Measurements from ENCODE around the gene UBA3. TPM values are rescaled to one million over a fixed set of nuclear protein-coding genes. Genes with fewer than 3 reads are reported as not detected.

The UBA3 gene
- polyA plus RNA-seq (2011; rRNA removed) (81.1 and 111 TPM in 2 replicates), polyA minus RNA-seq (2011; rRNA and poly(A)+ RNA removed) (36.0 and 42.9 TPM in 2 replicates)

DNA sequence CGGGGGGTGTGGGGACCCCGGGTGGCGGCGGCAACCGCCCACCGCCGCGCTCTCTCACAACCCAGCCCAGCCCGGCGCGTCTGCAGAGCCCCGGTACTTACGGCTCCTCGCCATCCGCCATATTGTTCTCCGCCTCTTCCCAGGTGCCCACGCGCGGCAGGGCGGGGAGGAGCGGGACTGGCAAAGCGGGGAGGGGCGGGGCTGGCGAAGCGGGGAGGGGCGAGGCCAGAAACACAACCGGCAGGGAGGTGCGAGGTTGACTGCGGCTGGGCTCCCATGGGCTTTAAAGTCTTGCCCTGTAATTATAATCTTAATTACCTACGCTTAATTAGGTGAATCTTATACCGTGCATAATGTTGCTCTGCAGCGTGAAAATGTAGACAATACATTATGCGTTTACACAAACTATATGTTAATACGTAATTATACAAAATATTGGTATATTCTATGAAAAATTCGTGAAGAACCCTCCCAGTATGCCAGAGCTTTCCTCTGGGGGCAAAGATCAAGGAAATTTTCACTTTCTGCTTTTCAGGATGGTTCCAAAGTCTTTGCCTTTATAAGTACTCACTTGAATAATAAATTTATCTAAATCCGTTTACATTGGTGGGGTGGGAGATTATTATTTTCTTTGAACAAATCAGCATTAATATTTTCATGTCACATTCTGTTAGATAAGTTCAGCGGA is at the start of gene UBA3:
Gene UBA3, minus strand, starts transcription at position 133 of the 688 bp plus-strand sequence. Its CDS starts 12 bp downstream, at position 121.
- no peak within 1 kb of the TSS for H3K27ac ChIP-seq (ENCODE audit: low read depth, low read length)
- CTCF ChIA-PET: no interaction called here
- H3K27me3 ChIP-seq (ENCODE audit: control insufficient read depth, insufficient read depth, low read length): no peaks in the 10 kb centered on the region
- POLR2A ChIA-PET: no interaction called here
- no peaks in the 10 kb centered on the region for H3K9me3 ChIP-seq (ENCODE audit: control insufficient read depth, insufficient read depth, low read length)
- DNase-seq (ENCODE audit: low read depth, low spot score): no peak
- H3K4me3 ChIP-seq (ENCODE audit: low read depth, low read length): peak within 1 kb of the TSS; percentile 82
- TF ChIP-seq, protein P1, sequence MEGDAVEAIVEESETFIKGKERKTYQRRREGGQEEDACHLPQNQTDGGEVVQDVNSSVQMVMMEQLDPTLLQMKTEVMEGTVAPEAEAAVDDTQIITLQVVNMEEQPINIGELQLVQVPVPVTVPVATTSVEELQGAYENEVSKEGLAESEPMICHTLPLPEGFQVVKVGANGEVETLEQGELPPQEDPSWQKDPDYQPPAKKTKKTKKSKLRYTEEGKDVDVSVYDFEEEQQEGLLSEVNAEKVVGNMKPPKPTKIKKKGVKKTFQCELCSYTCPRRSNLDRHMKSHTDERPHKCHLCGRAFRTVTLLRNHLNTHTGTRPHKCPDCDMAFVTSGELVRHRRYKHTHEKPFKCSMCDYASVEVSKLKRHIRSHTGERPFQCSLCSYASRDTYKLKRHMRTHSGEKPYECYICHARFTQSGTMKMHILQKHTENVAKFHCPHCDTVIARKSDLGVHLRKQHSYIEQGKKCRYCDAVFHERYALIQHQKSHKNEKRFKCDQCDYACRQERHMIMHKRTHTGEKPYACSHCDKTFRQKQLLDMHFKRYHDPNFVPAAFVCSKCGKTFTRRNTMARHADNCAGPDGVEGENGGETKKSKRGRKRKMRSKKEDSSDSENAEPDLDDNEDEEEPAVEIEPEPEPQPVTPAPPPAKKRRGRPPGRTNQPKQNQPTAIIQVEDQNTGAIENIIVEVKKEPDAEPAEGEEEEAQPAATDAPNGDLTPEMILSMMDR (IDR thresholded peaks at IDR 0.05; ENCODE audit: low read depth, low read length): no peak

- Histone ChIP-seq H3K27ac (ENCODE audit: low read depth, low read length) (no peak overlapping the region), H3K9me3 (ENCODE audit: control insufficient read depth, insufficient read depth, low read length) (no peaks in the 10 kb centered on the region), H3K4me3 (ENCODE audit: low read depth, low read length) (no peak overlapping the region), H3K27me3 (ENCODE audit: control insufficient read depth, insufficient read depth, low read length) (peaks cover 2% of the 10 kb centered on the region)
- no peak for DNase-seq (ENCODE audit: low read depth, low spot score)
- TF ChIP-seq, protein P1 (IDR thresholded peaks at IDR 0.05; ENCODE audit: low read depth, low read length): no peak
- CTCF ChIA-PET: interaction anchor here (1.3 kb wide), 1 partner anchor 9 kb away, joined by 13 read pairs; no protein-coding TSS in a partner anchor
- POLR2A ChIA-PET: no interaction called here
Measured at GRCh38 chr3:69129531-69129930, 49.4 kb upstream of the UBA3 start.

DNA sequence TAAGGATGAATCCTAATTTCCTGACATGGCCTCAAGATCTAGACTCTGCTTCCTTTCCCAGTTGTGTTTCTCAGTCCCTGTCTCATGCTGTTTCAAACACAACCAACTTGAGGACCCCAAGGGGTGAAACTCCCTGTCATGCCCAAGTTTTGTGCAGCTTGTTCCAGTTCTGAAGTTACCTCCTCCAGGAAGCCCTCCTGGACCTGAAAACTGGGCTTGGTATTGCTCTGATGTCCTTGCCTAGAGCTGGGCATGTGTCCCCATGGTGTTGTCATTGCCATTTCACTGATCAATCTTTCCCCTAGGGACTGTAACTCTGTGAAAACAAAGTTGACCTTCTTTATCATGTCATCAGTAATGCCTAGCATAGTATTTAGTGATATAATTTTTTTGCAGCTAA is 48.3 kb upstream of the UBA3 start:
- Histone ChIP-seq H3K27me3 (ENCODE audit: control insufficient read depth, insufficient read depth, low read length) (peaks cover 2% of the 10 kb centered on the region), H3K27ac (ENCODE audit: low read depth, low read length) (no peak overlapping the region), H3K4me3 (ENCODE audit: low read depth, low read length) (no peak overlapping the region), H3K9me3 (ENCODE audit: control insufficient read depth, insufficient read depth, low read length) (no peaks in the 10 kb centered on the region)
- POLR2A ChIA-PET: no interaction called here
- TF ChIP-seq, protein P1 (IDR thresholded peaks at IDR 0.05; ENCODE audit: low read depth, low read length): no peak
- DNase-seq (ENCODE audit: low read depth, low spot score): no peak
- CTCF ChIA-PET: interaction anchor here (0.6 kb wide), 2 partner anchors 157 to 177 kb away, joined by 3 read pairs; no protein-coding TSS in a partner anchor

DNA sequence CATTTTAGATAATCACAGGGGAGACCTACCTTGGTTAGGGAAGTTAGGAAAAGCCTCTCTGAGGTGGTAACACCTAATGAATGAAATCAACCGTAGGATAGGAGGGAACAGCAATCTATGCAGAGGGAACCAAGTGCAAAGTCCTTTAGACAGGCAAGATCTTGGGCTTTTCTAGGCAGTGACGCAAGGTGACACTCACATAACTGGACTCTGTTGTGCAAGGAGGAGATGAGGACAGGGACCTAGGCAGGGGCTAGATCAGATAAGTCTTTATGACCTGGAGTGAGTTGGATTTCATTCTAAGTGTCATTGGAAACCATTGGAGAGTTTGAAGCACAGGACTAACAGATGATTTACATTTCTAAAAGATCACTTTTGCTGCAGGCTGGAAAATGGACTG is 46.8 kb upstream of the UBA3 start:
- peaks cover 5% of the 10 kb centered on the region for H3K27me3 ChIP-seq (ENCODE audit: control insufficient read depth, insufficient read depth, low read length)
- no peak overlapping the region for H3K4me3 ChIP-seq (ENCODE audit: low read depth, low read length)
- TF ChIP-seq, protein P1 (IDR thresholded peaks at IDR 0.05; ENCODE audit: low read depth, low read length): no peak
- no peak overlapping the region for H3K27ac ChIP-seq (ENCODE audit: low read depth, low read length)
- no peak for DNase-seq (ENCODE audit: low read depth, low spot score)
- CTCF ChIA-PET: interaction anchor here (1.2 kb wide), 1 partner anchor 34 kb away, joined by 7 read pairs; no protein-coding TSS in a partner anchor
- no peaks in the 10 kb centered on the region for H3K9me3 ChIP-seq (ENCODE audit: control insufficient read depth, insufficient read depth, low read length)
- POLR2A ChIA-PET: no interaction called here

DNA sequence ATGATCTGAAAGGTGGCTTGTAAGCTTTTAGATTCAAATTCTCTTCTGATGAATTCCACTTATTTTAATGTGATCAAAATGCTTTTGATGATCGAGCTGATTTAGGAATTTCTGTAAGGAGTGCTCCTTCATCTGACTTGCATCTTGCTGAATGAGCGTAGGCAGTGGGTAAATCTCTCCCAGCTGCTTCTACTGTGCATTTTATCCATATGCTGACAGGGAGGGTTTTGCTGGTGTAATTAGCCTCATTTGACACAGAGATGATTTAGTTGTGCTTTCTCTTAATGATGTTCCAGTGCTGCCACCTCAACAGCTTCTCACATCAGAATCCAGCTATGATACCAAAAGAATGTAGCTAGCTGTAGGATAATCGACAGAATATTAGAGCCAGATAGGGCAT is 46.1 kb upstream of the UBA3 start:
- TF ChIP-seq, protein P1 (IDR thresholded peaks at IDR 0.05; ENCODE audit: low read depth, low read length): no peak
- POLR2A ChIA-PET: no interaction called here

More for the DNA sequence above, 46.1 kb upstream of the UBA3 start:
- H3K27me3 ChIP-seq (ENCODE audit: control insufficient read depth, insufficient read depth, low read length): peaks cover 5% of the 10 kb centered on the region
- DNase-seq (ENCODE audit: low read depth, low spot score): no peak
- CTCF ChIA-PET: interaction anchor here (0.6 to 1.8 kb wide), 4 partner anchors 10 to 613 kb away, joined by 3 to 16 read pairs (median 6); partner anchors contain the start of gene MITF
- H3K27ac ChIP-seq (ENCODE audit: low read depth, low read length): no peak overlapping the region
- no peak overlapping the region for H3K4me3 ChIP-seq (ENCODE audit: low read depth, low read length)
- H3K9me3 ChIP-seq (ENCODE audit: control insufficient read depth, insufficient read depth, low read length): no peaks in the 10 kb centered on the region
